ENCODE data around the gene UBE2G1.

DNA sequence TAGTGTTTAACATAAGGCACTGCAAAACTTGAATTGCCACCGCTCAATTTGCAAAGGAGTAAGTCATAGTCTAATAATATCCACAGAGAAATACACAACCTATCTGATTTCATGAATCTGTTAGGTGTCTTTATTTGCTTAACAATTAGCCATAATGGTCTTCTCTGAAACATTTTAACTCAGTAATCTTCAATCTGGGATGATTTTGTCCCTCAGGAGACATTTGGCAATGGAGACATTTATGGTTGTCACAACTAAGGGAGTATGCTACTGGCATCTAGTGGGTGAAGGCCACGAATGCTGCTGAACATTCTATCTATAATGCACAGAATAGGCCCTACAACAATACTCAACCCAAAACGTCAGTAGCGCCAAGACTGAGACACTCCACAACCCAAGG lies 4.3 kb downstream of the UBE2G1 start:
- TF ChIP-seq CTCF (IDR thresholded peaks at IDR 0.05; ENCODE audit: insufficient read depth, low read length, poor library complexity, severe bottlenecking) (peak; percentile 15), EZH2phosphoT487 (conservative IDR thresholded peaks at IDR 0.05; ENCODE audit: low read length) (no peak)

Data from SU-DHL-6 (cell line).